Karpas-422 (cell line): ENCODE measurements around the gene UXT. TPM values are rescaled to one million over a fixed set of nuclear protein-coding genes. Genes with fewer than 3 reads are reported as not detected.

Experiments used
- DNase-seq: peaks from one replicate; pipeline ENCODE4 v3.0.0-alpha.2; 2015
- H2AFZ ChIP-seq: fragments of 200-600 bp; sonication (generic); 2 replicates; pipeline ENCODE4 v1.6.1; 2014; ENCODE audit warnings: antibody characterized with exemption, low read length, mixed read lengths
- H3K27ac ChIP-seq: fragments of 200-600 bp; sonication (generic); 2 replicates; pipeline ENCODE4 v1.5.1; 2014; ENCODE audit warnings: mild to moderate bottlenecking, low read length, moderate library complexity
- H3K27me3 ChIP-seq: fragments of 200-600 bp; sonication (generic); 2 replicates; pipeline ENCODE4 v1.6.1; 2014; ENCODE audit warnings: low read length, mixed read lengths
- H3K36me3 ChIP-seq: fragments of 200-600 bp; sonication (generic); 2 replicates; pipeline ENCODE4 v1.6.1; 2014; ENCODE audit warnings: low read length, mixed read lengths; ENCODE audit not compliant: insufficient read depth
- H3K4me1 ChIP-seq: fragments of 200-600 bp; sonication (generic); 2 replicates; pipeline ENCODE4 v1.6.1; 2014; ENCODE audit warnings: mild to moderate bottlenecking, low read length, mixed read lengths
- H3K4me2 ChIP-seq: fragments of 200-600 bp; sonication (generic); 2 replicates; pipeline ENCODE4 v1.6.1; 2014; ENCODE audit warnings: low read length, low read depth, mild to moderate bottlenecking; ENCODE audit not compliant: poor library complexity, severe bottlenecking
- H3K4me3 ChIP-seq: fragments of 200-600 bp; sonication (generic); 2 replicates; pipeline ENCODE4 v1.5.1; 2014; ENCODE audit warnings: mild to moderate bottlenecking, antibody characterized with exemption, low read length, mixed read lengths
- H3K79me2 ChIP-seq: fragments of 200-600 bp; sonication (generic); 2 replicates; pipeline ENCODE4 v1.6.1; 2014; ENCODE audit warnings: mild to moderate bottlenecking, low read length, mixed read lengths
- H3K9ac ChIP-seq: fragments of 200-600 bp; sonication (generic); 2 replicates; pipeline ENCODE4 v1.6.0; 2014; ENCODE audit warnings: low read length
- H3K9me2 ChIP-seq: fragments of 200-600 bp; sonication (generic), shearing (Covaris generic); replicated peaks from 2 replicates; pipeline ENCODE4 v1.6.0; 2014; ENCODE audit warnings: mild to moderate bottlenecking, low read length, moderate library complexity; ENCODE audit not compliant: insufficient read depth
- H3K9me3 ChIP-seq: fragments of 300-700, 200-600 bp; sonication (generic); 2 replicates; pipeline ENCODE4 v1.6.1; 2014; ENCODE audit warnings: low read length, mixed read lengths
- H4K20me1 ChIP-seq: fragments of 200-600 bp; sonication (generic); 2 replicates; pipeline ENCODE4 v1.6.1; 2014; ENCODE audit warnings: mild to moderate bottlenecking, antibody characterized with exemption, low read length, low read depth; ENCODE audit not compliant: insufficient read depth
- total RNA-seq: library from RNA; depleted of rRNA; stranded (reverse); fragments of >200 nt; shearing (Covaris generic); gene quantifications from 2 replicates; pipeline ENCODE4 v1.2.3, GENCODE V29; 2014; ENCODE audit warnings: low replicate concordance

The UXT gene
- total RNA-seq, 1 experiment from 2014 or later, result 191 TPM

DNA sequence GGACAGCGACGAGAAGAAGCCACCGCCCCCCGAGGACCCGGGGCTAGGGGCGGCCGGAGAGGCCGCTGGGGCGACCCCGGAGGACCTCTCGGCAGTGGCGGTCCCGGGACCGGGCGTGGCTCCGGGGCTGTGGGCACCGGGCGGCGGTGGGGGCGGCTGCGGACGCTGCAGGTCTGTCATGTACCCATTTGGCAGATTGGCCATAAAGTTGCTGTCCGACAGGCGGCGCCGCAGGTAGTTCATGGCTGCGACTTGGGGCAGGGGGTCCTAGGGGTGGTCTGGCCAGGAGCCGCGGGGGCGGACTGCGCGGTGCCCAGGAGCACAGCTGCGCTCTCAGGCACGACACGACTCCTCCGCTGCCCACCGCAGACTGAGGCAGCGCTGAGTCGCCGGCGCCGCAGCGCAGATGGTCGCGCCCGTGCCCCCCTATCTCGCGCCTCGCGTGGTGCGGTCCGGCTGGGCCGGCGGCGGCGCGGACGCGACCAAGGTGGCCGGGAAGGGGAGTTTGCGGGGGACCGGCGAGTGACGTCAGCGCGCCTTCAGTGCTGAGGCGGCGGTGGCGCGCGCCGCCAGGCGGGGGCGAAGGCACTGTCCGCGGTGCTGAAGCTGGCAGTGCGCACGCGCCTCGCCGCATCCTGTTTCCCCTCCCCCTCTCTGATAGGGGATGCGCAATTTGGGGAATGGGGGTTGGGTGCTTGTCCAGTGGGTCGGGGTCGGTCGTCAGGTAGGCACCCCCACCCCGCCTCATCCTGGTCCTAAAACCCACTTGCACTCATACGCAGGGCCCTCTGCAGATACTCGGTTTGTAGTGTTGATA lies 39.3 kb downstream of the UXT start, which contains the start of gene SYN1:
SYN1 (minus strand) TSS at position 372 of the 817 bp plus-strand sequence; CDS start at position 243, 129 bp downstream.
- Histone ChIP-seq H3K27ac (no peak within 1 kb of the TSS), H3K4me2 (no peak within 1 kb of the TSS), H3K27me3 (no peaks in the 10 kb centered on the region), H3K9ac (no peak within 1 kb of the TSS), H2AFZ (no peak within 1 kb of the TSS), H3K36me3 (no peaks in the 10 kb centered on the region), H3K79me2 (no peaks in the 10 kb centered on the region), H3K9me2 (no peaks in the 10 kb centered on the region), H4K20me1 (no peaks in the 10 kb centered on the region), H3K9me3 (no peaks in the 10 kb centered on the region), H3K4me1 (no peaks in the 10 kb centered on the region), H3K4me3 (no peak within 1 kb of the TSS)
- peak; percentile 90 for DNase-seq

DNA sequence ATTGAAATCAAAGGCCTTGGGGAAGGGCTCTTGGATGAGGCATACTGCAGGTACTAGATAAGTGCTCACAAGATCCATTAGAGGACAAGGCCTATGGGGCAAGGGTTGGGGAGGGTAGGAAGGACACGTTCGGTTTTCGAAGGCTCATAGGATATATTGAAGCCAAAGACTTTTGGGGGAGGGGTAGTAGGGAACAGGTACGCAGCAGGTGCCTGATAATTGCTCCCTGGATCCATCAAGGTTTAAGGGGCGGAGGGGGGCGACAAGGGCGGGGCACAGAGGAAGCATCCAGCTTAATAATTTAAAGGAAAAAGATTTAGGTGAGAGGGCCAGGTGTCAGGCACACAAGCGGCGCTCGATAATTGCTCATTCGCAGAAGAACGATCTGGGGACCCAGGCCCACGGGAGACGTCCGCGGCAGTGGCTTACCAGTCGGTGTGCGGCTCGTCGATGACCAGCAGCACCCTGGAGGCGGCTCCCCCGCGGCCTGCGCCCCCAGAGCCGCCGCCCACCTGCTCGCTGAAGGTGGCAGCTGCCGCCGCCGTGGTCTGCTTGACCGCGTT lies 40.0 kb downstream of the UXT start:
- no peaks in the 10 kb centered on the region for H3K9me3 ChIP-seq
- H3K9me2 ChIP-seq, result no peaks in the 10 kb centered on the region
- no peaks in the 10 kb centered on the region for H3K36me3 ChIP-seq
- no peak overlapping the region for H3K27ac ChIP-seq
- H3K4me1 ChIP-seq, result no peaks in the 10 kb centered on the region
- no peak overlapping the region for H2AFZ ChIP-seq
- no peaks in the 10 kb centered on the region for H4K20me1 ChIP-seq
- no peak overlapping the region for H3K4me3 ChIP-seq
- H3K9ac ChIP-seq, result no peak overlapping the region
- H3K27me3 ChIP-seq, result no peaks in the 10 kb centered on the region
- H3K4me2 ChIP-seq, result no peak overlapping the region
- H3K79me2 ChIP-seq, result no peaks in the 10 kb centered on the region
- DNase-seq, result no peak

DNA sequence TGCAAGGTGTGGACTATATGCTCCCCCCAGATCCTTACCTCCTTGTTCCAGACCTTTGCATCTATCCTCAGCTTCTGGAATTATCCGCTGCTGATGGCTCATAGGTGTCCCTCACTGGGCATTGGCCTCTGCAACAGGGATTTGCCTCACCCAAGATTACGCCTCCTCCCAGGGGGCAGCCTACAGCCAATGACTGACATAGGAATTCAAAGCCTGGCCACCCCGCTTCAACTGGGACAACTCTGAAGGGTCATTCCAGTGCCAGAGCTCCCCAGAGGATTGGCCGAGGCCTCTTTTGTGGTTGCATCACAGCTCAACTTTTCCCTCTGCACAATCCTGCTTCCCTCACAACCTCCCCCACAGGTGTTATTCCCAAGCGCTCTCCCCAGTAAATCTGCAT lies 44.4 kb downstream of the UXT start:
- H3K27ac ChIP-seq, result no peak overlapping the region
- no peak for DNase-seq

DNA sequence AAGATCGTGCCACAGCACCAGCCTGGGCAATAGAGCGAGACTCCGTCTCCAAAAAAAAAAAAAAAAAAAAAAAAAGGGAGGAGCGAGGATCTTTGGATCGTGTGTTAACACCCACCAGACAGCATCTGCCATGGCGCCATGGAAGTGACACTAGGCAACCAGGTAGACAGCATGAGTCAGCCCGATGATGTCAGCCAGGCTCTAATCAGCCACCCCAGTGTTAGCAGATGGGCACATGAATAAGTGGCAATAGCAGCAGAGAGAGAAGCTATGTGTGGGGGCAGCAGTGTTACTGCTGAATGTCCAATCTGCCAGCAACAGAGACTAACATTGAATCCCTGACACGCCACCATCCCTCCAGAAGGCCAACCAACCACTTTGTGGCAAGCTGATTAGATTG lies 45.9 kb downstream of the UXT start:
- Histone ChIP-seq H3K4me2 (no peak overlapping the region), H3K4me1 (no peaks in the 10 kb centered on the region), H3K27ac (no peak overlapping the region), H3K79me2 (no peaks in the 10 kb centered on the region), H3K36me3 (no peaks in the 10 kb centered on the region), H3K4me3 (no peak overlapping the region), H3K27me3 (no peaks in the 10 kb centered on the region), H3K9me3 (no peaks in the 10 kb centered on the region), H4K20me1 (no peaks in the 10 kb centered on the region), H2AFZ (no peak overlapping the region), H3K9ac (no peak overlapping the region), H3K9me2 (no peaks in the 10 kb centered on the region)
- no peak for DNase-seq

More for the DNA sequence above, 44.4 kb downstream of the UXT start:
- Histone ChIP-seq H3K9me2 (no peaks in the 10 kb centered on the region), H4K20me1 (no peaks in the 10 kb centered on the region), H3K79me2 (no peaks in the 10 kb centered on the region), H2AFZ (no peak overlapping the region), H3K36me3 (no peaks in the 10 kb centered on the region), H3K27me3 (no peaks in the 10 kb centered on the region), H3K9me3 (no peaks in the 10 kb centered on the region), H3K4me1 (no peaks in the 10 kb centered on the region), H3K4me3 (no peak overlapping the region), H3K9ac (no peak overlapping the region), H3K4me2 (no peak overlapping the region)

DNA sequence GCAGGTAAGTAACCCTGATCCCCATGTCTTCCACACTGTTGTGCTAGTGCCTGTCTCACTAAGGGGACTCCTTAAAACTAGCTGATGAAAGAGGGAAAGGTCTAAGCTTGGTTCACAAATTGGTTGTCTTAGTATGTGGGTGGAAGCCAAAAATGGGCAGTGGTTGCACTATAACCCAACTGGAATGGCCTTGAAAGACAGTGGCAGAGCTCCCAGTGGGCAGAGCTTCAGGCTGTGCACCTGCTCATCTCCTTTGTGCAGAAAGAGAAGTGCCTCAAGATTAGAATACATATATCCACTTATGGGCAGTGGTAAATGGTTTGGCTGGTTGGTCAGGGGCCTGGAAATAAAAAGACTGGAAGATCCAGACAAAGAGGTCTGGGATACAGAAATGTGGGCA lies 46.6 kb downstream of the UXT start:
- Histone ChIP-seq H3K4me3 (no peak overlapping the region), H3K9me2 (no peaks in the 10 kb centered on the region), H3K27me3 (no peaks in the 10 kb centered on the region), H3K27ac (no peak overlapping the region), H3K79me2 (no peaks in the 10 kb centered on the region), H2AFZ (no peak overlapping the region), H3K9me3 (no peaks in the 10 kb centered on the region), H3K9ac (no peak overlapping the region), H3K4me2 (no peak overlapping the region), H3K4me1 (no peaks in the 10 kb centered on the region), H3K36me3 (no peaks in the 10 kb centered on the region), H4K20me1 (no peaks in the 10 kb centered on the region)
- no peak for DNase-seq

DNA sequence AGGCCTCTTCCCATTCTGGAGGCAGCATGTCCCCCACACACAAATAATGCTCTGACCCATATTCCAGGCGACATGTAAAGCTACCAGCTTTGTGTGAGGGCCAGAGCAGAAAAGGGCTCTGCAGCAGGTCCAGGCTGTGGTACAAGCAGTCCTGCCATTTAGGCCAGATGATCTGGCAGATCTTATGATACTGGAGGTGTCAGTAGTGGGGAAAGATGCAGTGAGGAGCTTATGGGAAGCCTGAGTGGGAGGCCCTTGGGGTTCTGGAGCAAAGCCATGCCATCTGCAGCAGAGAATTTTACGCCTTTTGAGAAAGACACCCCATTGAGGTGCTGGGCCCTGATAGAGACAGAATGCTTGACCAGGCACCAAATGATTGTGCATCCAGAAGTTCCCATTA lies 47.1 kb downstream of the UXT start:
- no peak overlapping the region for H3K4me2 ChIP-seq
- no peak overlapping the region for H3K9ac ChIP-seq
- no peaks in the 10 kb centered on the region for H3K36me3 ChIP-seq
- H2AFZ ChIP-seq, result no peak overlapping the region
- H3K9me3 ChIP-seq, result no peaks in the 10 kb centered on the region
- H3K4me3 ChIP-seq, result no peak overlapping the region
- no peaks in the 10 kb centered on the region for H3K79me2 ChIP-seq
- no peaks in the 10 kb centered on the region for H3K27me3 ChIP-seq
- no peak for DNase-seq
- H3K9me2 ChIP-seq, result no peaks in the 10 kb centered on the region
- no peak overlapping the region for H3K27ac ChIP-seq
- H3K4me1 ChIP-seq, result no peaks in the 10 kb centered on the region
- H4K20me1 ChIP-seq, result no peaks in the 10 kb centered on the region

DNA sequence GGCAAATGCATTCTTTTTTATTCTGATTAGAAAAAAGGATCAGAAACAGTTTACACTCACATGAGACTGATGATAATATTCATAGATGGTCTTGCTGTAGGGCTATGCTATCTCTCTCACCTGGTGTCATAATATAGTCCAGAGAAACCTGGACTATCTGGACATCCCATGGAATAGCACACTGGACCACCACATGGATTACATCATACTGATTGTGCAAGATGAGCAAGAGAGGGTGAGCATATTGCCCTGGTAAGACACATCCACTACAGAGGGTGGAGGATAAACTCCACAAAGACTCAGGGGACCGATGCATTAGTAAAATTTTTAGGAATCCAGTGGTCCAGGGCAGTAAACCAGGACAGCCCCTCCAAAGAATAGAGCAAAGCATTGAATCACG lies 47.5 kb downstream of the UXT start:
- DNase-seq, result no peak
- Histone ChIP-seq H3K4me2 (no peak overlapping the region), H3K27ac (no peak overlapping the region), H3K79me2 (no peaks in the 10 kb centered on the region), H3K36me3 (no peaks in the 10 kb centered on the region), H2AFZ (no peak overlapping the region), H4K20me1 (no peaks in the 10 kb centered on the region), H3K4me1 (no peaks in the 10 kb centered on the region), H3K9ac (no peak overlapping the region), H3K4me3 (no peak overlapping the region), H3K27me3 (no peaks in the 10 kb centered on the region), H3K9me2 (no peaks in the 10 kb centered on the region), H3K9me3 (no peaks in the 10 kb centered on the region)

DNA sequence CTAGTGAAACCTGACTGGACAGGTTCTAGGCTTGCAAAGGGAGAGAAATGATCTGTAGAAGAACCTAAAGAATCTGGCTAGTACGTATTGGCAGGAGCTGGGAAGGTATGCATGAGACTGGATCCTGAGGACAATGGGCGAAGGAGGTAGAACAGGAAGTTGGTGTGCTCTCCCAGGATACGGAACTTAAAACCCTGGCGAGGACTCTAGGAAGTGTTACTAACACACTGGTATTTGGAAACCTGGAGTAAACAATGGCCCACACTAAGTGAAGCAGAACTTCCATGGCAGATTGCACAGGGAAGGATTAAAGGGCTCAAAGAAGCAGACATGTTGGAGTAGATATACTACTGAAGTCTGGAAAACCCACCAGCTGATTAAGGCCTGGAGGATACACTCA lies 48.5 kb downstream of the UXT start:
- Histone ChIP-seq H3K4me3 (no peak overlapping the region), H3K4me1 (no peaks in the 10 kb centered on the region), H3K4me2 (no peak overlapping the region), H3K27ac (no peak overlapping the region), H2AFZ (no peak overlapping the region), H3K9me2 (no peaks in the 10 kb centered on the region), H3K79me2 (no peaks in the 10 kb centered on the region), H3K9me3 (no peaks in the 10 kb centered on the region), H3K9ac (no peak overlapping the region), H3K36me3 (no peaks in the 10 kb centered on the region), H3K27me3 (no peaks in the 10 kb centered on the region), H4K20me1 (no peaks in the 10 kb centered on the region)
- no peak for DNase-seq
